Astrocyte of the spinal cord (primary cell): ENCODE data around the gene PRAMEF2.
"Not testable (repeated sequence)": the region's sequence is repeated elsewhere in the genome, so short reads cannot be mapped to it uniquely, and the experiment has no call there.

Source experiments
- DNase-seq: peaks from one replicate; pipeline ENCODE4 v3.0.0; 2011; ENCODE audit warnings: low read depth, low spot score
- H3K4me3 ChIP-seq: 2 replicates; pipeline ENCODE4 v1.5.1; 2011; ENCODE audit warnings: low read depth, mild to moderate bottlenecking, low read length, moderate library complexity
- in situ Hi-C: cut with HindIII; loops from 2 replicates; pipeline ENCODE4 v1.10.0; 2017; ENCODE audit warnings: low sequenced_read_pairs

PRAMEF2 gene

DNA sequence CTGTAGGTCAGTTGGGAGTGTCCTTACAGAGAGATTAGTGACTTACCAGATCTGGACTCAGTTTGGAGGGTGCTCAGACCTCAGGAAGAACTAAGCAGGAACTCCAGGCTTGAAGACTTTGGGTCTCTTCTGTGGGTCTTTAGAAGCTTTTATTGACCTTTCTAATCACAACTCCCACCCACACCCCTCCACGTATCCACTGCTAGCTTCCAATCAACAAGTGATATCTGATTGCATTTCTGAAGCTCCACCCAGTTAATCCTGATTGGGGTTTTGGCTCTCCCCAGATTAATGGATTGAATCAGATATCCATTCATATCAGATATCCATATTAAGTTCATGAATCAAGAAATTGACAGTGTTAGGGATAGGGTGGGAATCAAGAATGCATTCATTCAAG is 41.3 kb downstream of the PRAMEF2 start, which contains the start of gene PRAMEF10:
TSS of gene PRAMEF10 (minus strand) at position 101 of the 400 bp plus-strand sequence. CDS start 2,423 bp downstream, outside the sequence.
- H3K4me3 ChIP-seq, DNase-seq, in situ Hi-C loops: not testable (repeated sequence)

DNA sequence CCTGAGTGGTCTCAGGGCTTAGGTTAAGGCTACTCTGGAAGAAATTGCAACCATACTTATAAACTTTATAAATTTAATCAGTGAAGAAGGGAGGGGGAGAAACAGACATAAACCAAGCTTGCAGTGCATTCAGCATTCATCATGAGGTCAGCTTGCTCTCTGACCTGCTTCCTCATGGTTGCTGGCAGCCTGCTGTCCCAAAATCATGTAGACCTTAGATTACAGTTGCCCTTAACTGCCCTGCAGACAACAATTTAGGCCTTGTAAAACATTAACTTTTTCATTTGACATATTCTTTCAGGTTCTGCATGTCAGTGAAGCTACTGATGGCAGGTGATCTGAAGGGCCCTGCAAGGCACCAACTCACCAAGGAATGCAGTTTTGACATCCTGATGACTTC is 42.3 kb downstream of the PRAMEF2 start:
- in situ Hi-C loops, H3K4me3 ChIP-seq, DNase-seq: not testable (repeated sequence)

DNA sequence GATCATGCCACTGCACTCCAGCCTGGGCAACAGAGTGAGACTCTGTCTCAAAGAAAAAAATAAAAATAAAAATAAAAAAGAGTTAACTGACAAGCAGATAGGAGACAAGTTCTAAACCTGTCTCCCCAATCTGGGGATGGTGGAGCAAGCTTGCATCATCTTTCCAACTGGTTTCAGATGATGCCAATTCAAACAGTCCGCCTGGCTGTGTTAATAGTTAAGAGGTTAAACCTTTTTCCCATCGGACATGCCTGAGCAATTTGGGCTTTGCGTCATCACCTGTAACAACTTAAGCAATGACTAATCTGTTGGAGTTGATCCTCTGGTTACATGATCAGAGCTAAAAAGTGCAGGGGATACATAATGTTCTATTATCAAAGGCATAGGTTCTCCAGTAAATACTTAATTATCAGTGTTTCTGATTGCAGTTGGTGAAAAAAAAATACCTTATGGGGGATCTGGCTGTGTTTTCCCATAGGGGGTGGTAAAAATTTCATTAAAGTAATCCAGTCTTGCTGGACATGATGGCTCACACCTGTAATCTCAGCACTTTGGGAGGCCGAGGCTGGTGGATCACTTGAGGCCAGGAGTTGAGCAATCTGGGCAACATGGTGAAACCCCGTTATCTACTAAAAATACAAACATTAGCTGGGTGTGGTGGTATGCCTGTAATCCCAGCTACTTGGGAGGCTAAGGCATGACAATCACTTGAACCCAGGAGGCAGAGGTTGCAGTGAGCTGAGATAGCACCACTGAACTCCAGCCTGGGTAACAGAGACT is 47.1 kb downstream of the PRAMEF2 start:
- in situ Hi-C loops, H3K4me3 ChIP-seq, DNase-seq: not testable (repeated sequence)
